GM23248 (cell line): ENCODE measurements around the gene RNF180.

Experiments
- EZH2 ChIP-seq: fragments of 200-600 bp; sonication (generic); IDR thresholded peaks from 2 replicates; pipeline ENCODE4 v1.6.1; 2018; ENCODE audit warnings: antibody characterized with exemption, mild to moderate bottlenecking; ENCODE audit not compliant: insufficient read depth, poor library complexity, severe bottlenecking
- EZH2phosphoT487 ChIP-seq: fragments of 200-600 bp; sonication (generic); IDR thresholded peaks from 2 replicates; pipeline ENCODE4 v1.6.1; 2018; ENCODE audit warnings: antibody characterized with exemption, moderate library complexity, mild to moderate bottlenecking, low read depth; ENCODE audit not compliant: insufficient read depth

GRCh38 chr5:64301566-64301965, 135.9 kb downstream of the RNF180 start:
- TF ChIP-seq EZH2 (no peak), EZH2phosphoT487 (no peak)
